ENCODE results near the gene PPM1A.

Gene PPM1A

DNA sequence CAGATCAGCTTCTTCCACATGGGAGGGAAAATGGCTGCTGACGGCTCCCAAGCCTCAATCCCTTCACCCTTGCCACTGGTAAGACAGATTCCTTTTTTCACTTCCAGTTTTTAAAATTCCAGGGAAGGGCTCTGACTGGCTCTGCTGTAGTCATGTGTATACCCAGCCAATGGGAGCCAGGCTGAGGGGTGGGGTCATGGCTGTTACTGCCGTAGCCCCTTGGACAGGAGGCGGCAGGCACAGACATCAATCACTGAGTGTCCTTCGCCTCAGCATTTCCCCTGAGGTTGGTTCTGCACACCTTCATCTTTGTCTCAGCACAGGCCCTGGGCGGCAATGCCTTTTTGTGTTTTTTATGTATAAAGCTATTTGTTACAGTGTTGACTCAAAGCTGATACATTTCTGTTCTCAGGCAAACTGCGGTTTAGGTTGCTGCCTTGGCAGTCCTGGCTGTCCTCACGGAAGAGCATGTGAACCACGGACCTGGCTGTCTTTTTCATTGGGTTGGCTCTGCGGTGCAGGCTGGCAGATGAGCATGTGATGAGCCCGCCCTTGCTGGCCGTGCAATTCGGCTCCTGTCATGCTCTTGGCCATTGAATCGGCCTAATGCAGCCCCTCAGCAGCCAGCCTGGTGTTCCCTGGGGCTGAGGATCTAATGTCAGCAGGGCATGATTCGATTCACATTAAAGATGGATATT lies 74.3 kb downstream of the PPM1A start:
- no peak overlapping the region for H3K27ac ChIP-seq
- no peak for TF ChIP-seq ZFX (IDR thresholded peaks at IDR 0.05)
- TF ChIP-seq CTCF (conservative IDR thresholded peaks at IDR 0.05) = no peak

DNA sequence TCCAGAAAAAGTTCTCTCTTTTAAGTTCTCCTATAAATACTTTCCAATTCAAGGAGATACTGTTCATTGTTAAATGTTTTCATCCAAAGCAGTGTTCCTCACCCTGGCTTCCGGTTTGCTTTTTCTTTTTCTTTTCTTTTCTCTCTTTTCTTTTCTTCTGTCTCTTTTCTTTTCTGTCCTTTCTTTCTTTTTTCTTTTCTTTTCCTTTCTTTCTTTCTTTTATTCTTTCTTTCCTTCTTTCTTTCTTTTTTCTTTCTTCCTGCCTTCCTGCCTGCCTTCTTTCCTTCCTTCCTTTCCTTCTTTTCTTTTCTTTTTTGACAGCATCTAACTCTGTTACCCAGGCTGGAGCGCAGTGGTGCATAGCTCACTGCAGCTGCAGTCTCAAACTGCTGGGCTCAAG lies 75.8 kb downstream of the PPM1A start:
- no peak overlapping the region for H3K27ac ChIP-seq
- TF ChIP-seq ZFX (IDR thresholded peaks at IDR 0.05) = no peak
- TF ChIP-seq CTCF (conservative IDR thresholded peaks at IDR 0.05) = no peak

GRCh38 chr14:60326274-60326673 lies 77.3 kb downstream of the PPM1A start:
- TF ChIP-seq ZFX (IDR thresholded peaks at IDR 0.05) (no peak), CTCF (conservative IDR thresholded peaks at IDR 0.05) (no peak)

GRCh38 chr14:60327447-60328331 lies 78.7 kb downstream of the PPM1A start:
- H3K27ac ChIP-seq = no peak overlapping the region
- TF ChIP-seq ZFX (IDR thresholded peaks at IDR 0.05) = no peak
- TF ChIP-seq CTCF (conservative IDR thresholded peaks at IDR 0.05) = no peak

More at GRCh38 chr14:60326274-60326673, 77.3 kb downstream of the PPM1A start:
- no peak overlapping the region for H3K27ac ChIP-seq

GRCh38 chr14:60328583-60328982 lies 79.6 kb downstream of the PPM1A start:
- no peak overlapping the region for H3K27ac ChIP-seq
- TF ChIP-seq CTCF (conservative IDR thresholded peaks at IDR 0.05) (no peak), ZFX (IDR thresholded peaks at IDR 0.05) (no peak)

- TF ChIP-seq ZFX (IDR thresholded peaks at IDR 0.05) = no peak
- TF ChIP-seq CTCF (conservative IDR thresholded peaks at IDR 0.05) = no peak
- H3K27ac ChIP-seq = no peak overlapping the region
Measured at GRCh38 chr14:60329274-60329673, 80.3 kb downstream of the PPM1A start.
